Measurements from ENCODE around the gene EXOC3L1. TPM values are rescaled to one million over a fixed set of nuclear protein-coding genes. Genes with fewer than 3 reads are reported as not detected.

EXOC3L1 gene
- total and polyA plus RNA-seq, 12 donors, result 1.8 to 8.8 (median 3.2) TPM

DNA sequence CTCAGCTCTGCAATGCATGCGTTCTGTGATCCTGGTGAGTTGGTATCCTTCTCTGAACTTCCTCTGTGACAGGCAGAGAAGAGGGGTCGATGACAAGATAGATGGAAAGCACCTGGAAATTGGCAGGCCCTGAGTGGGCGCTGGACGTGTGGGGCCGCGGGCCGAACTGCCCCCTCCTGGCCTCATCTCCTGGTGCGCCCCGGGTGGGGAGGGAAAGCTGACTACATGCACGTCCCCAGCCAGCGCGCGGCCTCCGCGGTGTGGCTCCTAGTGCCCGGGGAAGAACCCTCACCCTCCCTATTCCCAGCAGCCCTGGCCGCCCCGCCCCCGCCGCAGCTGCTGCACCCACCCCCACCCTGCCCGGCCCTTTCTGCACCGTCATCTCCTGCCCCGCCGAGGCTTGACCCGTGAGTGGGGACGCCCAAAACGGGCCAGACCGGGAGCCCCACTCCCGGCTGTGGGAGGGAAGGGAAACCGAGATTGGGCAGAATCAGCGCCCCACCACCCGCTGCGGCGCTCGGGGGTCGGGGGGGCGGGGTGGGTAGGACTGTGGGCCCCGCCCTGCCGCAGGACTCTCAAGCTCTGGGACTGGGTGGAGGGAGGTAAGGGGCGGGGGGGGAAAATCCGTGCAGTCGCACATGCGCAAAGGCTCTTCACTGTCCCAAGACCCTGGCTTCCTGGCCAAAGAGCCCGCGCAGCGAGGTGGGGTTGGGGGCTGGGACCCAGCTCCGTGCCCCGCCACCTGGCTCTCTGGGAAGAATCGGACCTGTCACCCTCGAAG lies 19.6 kb downstream of the EXOC3L1 start, which contains the start of gene NOL3:
Gene NOL3, plus strand, starts transcription at position 371 of the 781 bp plus-strand sequence.
- intact Hi-C loops (cut with DNase I), result no loop called here
- TF ChIP-seq, protein P1, sequence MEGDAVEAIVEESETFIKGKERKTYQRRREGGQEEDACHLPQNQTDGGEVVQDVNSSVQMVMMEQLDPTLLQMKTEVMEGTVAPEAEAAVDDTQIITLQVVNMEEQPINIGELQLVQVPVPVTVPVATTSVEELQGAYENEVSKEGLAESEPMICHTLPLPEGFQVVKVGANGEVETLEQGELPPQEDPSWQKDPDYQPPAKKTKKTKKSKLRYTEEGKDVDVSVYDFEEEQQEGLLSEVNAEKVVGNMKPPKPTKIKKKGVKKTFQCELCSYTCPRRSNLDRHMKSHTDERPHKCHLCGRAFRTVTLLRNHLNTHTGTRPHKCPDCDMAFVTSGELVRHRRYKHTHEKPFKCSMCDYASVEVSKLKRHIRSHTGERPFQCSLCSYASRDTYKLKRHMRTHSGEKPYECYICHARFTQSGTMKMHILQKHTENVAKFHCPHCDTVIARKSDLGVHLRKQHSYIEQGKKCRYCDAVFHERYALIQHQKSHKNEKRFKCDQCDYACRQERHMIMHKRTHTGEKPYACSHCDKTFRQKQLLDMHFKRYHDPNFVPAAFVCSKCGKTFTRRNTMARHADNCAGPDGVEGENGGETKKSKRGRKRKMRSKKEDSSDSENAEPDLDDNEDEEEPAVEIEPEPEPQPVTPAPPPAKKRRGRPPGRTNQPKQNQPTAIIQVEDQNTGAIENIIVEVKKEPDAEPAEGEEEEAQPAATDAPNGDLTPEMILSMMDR (IDR thresholded peaks at IDR 0.05), result no peak
- Histone ChIP-seq H3K9me3 (no peaks in the 10 kb centered on the region), H3K36me3 (peaks cover 0 to 5% (median 0%) of the 10 kb centered on the region in 9 donors), H3K4me3 (peak within 1 kb of the TSS; percentile 30 to 60 (median 54)), H3K27ac (peak within 1 kb of the TSS; percentile 69 to 98 (median 94)), H3K27me3 (peaks cover 0 to 73% (median 6%) of the 10 kb centered on the region in 7 donors), H3K4me1 (peaks cover 12 to 68% (median 40%) of the 10 kb centered on the region in 9 donors)
- 1% methylated on average over 44 to 50 of the region's 50 CpGs for WGBS, 2 donors
- peak; percentile 86 to 89 for DNase-seq
- ATAC-seq, result peak; percentile 65 to 81 (median 75)

GRCh38 chr16:67169642-67170167 lies 20.2 kb downstream of the EXOC3L1 start:
- WGBS, 2 donors, result 6 to 7% methylated on average over 24 of the region's 24 CpGs
- Histone ChIP-seq H3K4me1 (peaks cover 18 to 69% (median 40%) of the 10 kb centered on the region in 9 donors), H3K27ac (peak overlapping the region; percentile 69 to 98 (median 94)), H3K27me3 (peaks cover 0 to 73% (median 10%) of the 10 kb centered on the region in 7 donors), H3K9me3 (no peaks in the 10 kb centered on the region), H3K4me3 (peak overlapping the region; percentile 30 to 60 (median 54)), H3K36me3 (no peaks in the 10 kb centered on the region)
- peak in 3 of 8 donors; percentile 13 to 36 (median 21) for ATAC-seq
- intact Hi-C loops (cut with DNase I), result no loop called here
- DNase-seq, result peak in 1 of 2 donors; percentile 57
- TF ChIP-seq, protein P1 (IDR thresholded peaks at IDR 0.05), result peak; percentile 18 to 72 (median 64)

DNA sequence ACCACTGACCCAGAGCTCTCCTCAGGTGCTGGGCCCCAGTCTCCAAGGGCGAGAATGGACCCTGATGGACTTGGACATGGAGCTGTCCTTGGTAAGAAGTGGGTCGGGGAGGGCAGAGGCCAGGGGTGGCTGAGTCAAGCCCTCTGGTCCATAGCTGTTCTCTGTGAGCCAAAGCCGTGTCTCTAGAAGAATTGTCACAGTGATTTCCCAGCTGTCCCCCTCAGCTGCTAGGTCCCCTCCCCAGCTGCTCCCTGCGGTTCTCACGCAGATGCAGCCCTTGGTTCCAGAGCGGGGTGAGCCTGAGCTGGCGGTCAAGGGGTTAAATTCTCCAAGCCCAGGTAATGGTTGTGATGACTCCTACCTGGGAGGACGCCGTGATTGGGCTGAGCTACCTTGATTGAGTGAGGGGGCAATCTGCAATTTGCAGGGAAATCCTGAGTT lies 20.9 kb downstream of the EXOC3L1 start:
- DNase-seq (no peak), ATAC-seq (no peak)
- H3K4me1 ChIP-seq, result peaks cover 22 to 69% (median 41%) of the 10 kb centered on the region in 9 donors
- WGBS, 2 donors, result 60 to 61% methylated on average over 9 of the region's 9 CpGs
- H3K9me3 ChIP-seq, result no peaks in the 10 kb centered on the region
- no peaks in the 10 kb centered on the region for H3K36me3 ChIP-seq
- H3K4me3 ChIP-seq, result no peak overlapping the region
- TF ChIP-seq, protein P1 (IDR thresholded peaks at IDR 0.05), result no peak
- peaks cover 0 to 72% (median 13%) of the 10 kb centered on the region in 7 donors for H3K27me3 ChIP-seq
- H3K27ac ChIP-seq, result peak overlapping the region in 8 of 10 donors; percentile 89 to 98 (median 94)
- intact Hi-C loops (cut with DNase I), result no loop called here

DNA sequence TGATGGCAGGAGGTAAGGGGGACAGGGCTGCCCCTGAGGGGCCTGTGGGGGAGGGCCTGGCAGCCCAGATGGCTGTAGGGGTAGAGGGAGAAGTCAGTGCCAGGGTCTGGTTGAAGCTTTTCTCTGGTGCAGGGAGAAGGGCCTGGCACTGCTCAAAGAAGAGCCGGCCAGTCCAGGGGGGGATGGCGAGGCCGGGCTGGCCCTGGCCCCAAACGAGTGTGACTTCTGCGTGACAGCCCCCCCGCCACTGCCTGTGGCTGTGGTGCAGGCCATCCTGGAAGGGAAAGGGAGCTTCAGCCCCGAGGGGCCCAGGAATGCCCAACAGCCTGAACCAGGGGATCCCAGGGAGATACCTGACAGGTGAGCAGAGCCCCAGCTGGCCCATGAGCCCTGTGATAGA lies 22.3 kb downstream of the EXOC3L1 start:
- H3K4me3 ChIP-seq, result no peak overlapping the region
- no peak for ATAC-seq
- H3K9me3 ChIP-seq, result no peaks in the 10 kb centered on the region
- 88 to 92% methylated on average over 7 of the region's 7 CpGs for WGBS, 2 donors
- H3K27ac ChIP-seq, result no peak overlapping the region
- peaks cover 0 to 82% (median 21%) of the 10 kb centered on the region in 7 donors for H3K27me3 ChIP-seq
- H3K4me1 ChIP-seq, result peaks cover 29 to 69% (median 47%) of the 10 kb centered on the region in 9 donors
- DNase-seq, result no peak
- H3K36me3 ChIP-seq, result no peaks in the 10 kb centered on the region
- TF ChIP-seq, protein P1 (IDR thresholded peaks at IDR 0.05), result no peak
- intact Hi-C loops (cut with DNase I), result no loop called here

All from heart right ventricle (tissue), 16 donors.